GM19043 (cell line): ENCODE results near the gene CDKAL1.
"Not testable (repeated sequence)": the region's sequence is repeated elsewhere in the genome, so short reads cannot be mapped to it uniquely, and the experiment has no call there.

Experiments
- ATAC-seq: cut with Tn5 transposase; IDR thresholded peaks from one replicate; pipeline ENCODE4 v1.9.1; 2021; ENCODE audit warnings: low read depth; ENCODE audit not compliant: unreplicated experiment

The CDKAL1 gene

DNA sequence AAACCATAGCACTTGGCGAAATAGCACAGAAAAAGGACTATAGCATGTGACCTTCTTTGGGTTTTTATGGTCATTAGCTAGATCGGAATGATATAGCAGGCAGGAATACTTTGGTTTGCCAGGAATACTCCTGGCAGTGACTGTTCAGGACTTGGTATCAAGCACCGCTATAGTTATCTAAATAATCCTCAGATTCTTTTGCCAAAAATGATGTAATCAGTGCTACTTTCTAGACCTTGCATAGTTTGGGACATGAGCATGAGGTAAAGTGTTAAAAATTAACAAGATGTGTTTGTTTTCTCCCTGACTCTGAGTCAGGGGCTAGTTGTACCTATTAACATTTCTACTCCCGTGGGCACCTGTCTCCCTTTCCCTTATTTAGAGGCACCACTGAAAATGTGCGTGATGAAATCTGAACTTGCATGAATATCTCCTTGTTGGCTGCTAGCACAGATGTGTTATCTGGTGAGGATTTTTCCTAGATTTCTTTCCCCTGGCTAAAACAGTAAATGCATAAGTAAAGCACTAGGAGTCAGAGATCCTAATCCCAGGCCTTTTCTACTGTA, 511.0 kb downstream of the CDKAL1 start:
- no peak for ATAC-seq

DNA sequence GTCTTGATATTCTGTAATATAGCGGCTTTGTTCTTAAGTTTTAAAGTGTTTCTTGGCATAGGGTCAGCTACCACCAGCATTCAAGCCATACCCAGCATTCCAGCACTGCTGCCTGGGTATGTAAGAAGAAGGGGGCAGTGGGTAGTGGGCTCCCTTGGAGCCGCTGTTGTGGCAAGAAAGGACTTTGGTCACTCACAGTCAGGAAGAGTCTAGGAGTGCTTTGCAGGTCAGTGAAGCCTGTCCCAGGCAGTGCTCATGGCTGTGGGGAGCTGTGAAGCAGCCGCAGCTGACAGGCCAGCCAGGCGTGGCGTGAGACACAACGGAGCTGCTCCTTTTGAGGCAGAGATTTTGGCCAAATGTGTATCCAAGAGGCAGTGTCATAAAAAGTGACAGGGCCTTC, 512.0 kb downstream of the CDKAL1 start:
- no peak for ATAC-seq

- no peak for ATAC-seq
Observed at GRCh38 chr6:21048047-21048446, 513.8 kb downstream of the CDKAL1 start.

- no peak for ATAC-seq
Observed at GRCh38 chr6:21049148-21049547, 514.9 kb downstream of the CDKAL1 start.

GRCh38 chr6:21049572-21049971, 515.3 kb downstream of the CDKAL1 start:
- ATAC-seq = no peak

GRCh38 chr6:21050935-21051334, 516.7 kb downstream of the CDKAL1 start:
- no peak for ATAC-seq

- ATAC-seq = no peak
Observed at GRCh38 chr6:21051777-21052176, 517.5 kb downstream of the CDKAL1 start.

GRCh38 chr6:21053612-21054011, 519.4 kb downstream of the CDKAL1 start:
- ATAC-seq = no peak

GRCh38 chr6:21055480-21055879, 521.2 kb downstream of the CDKAL1 start:
- ATAC-seq = not testable (repeated sequence)

DNA sequence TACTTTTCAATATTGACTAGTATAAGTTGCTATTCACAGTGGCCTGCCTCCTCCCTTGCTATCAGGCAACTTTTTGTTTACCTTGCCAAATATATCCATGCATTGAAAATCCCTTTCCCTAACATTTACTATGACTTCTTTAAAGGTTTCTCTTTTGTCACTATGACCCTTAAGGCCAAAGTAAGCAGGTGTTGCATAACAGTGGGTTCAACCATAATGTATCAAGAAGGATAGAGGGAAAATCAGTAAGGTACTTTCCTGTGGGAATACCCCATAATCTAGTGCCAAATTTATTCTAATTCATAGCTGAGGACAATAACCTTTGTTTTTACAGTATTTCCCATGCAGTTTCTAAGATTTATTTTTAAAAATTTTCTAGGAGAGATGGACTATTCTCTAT, 527.6 kb downstream of the CDKAL1 start:
- no peak for ATAC-seq

GRCh38 chr6:21064756-21065340, 530.6 kb downstream of the CDKAL1 start:
- ATAC-seq = no peak

DNA sequence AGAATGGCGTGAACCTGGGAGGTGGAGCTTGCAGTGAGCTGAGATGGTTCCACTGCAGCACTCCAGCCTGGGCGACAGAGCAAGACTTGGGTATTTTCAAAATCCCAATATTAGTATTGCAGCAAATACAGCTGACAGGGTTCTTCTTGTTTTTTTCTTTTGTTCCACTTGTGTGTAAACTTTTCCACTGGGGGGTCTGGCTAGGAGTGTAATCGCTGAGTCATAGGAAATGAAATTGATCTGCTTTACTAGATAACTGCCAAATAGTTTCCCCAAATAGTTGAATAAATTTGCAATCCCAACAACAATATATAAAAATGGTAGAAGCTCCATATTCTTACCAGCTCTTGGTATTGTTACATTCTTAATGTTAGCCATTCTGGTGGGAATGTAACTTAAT, 533.3 kb downstream of the CDKAL1 start:
- no peak for ATAC-seq

DNA sequence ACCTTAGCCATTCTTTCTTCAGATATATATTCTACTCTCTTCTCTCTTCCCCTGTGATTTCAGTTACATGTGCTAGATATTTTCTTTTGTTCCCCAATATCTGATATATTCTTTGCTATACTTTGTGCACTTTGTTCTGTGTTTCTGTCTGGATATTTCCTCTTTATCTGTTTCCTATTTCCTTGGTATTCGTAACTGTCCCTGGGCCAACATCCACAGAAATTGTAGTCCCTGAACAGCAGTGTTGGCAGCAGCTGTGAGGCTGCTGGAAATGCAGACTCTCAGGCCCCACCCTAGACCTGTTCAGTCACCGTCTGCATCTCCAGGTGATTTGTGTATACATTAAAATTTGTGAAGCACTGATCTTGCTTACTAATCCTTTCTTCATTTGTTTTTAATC, 536.4 kb downstream of the CDKAL1 start:
- ATAC-seq = no peak

DNA sequence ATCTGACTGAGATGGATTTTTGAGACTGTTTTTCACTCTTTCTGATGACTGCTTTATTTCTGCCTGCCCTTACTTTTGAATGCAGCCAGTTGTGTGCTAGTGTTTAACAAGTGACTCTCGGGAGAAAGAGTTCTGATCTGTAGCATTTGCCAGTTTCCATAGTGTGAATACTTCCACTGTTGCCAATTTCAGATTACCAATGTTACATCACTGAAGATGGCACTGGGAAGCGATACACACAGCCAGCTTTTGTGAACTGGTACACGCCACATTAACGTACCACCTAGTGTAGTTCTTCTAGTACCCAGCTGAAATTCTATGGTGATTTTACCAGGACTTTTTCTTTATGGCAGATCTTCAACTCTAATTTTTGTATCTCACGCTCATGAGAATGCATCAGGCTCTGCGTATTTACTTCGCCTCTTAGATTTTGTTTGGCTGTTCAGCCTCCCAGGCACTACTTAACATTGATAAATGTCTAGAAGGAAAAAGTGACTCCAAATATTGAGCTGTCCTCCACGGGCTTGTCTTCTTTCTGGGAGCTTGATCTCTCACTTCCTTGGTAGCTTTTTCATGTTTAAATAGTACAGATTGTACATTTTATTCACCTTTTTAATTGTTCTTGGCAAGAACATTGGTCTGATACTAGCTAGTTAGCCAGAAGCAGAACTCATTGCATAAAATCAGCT, 537.7 kb downstream of the CDKAL1 start:
- no peak for ATAC-seq

DNA sequence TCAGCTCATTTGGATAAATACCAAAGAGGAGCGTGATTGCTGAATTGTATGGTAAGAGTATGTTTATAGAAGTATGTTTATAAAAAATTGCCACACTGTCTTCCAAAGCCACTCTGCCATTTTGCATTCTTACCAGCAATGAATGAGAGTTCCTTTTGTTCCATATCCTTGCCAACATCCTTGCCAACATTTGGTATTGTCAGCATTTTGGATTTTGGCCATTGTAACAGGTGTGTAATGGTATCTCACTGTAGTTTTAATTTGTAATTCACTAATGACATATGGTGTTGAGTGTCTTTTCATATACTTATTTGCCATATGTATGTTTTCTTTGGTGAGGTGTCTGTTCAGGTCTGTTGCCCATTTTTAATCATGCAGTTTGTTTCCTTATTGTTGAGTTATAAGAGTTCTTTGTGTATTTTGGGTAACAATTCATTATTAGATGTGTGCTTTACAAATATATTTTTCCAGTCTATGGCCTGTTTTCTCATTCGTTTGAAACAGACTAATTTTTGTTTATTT, 539.1 kb downstream of the CDKAL1 start:
- no peak for ATAC-seq

DNA sequence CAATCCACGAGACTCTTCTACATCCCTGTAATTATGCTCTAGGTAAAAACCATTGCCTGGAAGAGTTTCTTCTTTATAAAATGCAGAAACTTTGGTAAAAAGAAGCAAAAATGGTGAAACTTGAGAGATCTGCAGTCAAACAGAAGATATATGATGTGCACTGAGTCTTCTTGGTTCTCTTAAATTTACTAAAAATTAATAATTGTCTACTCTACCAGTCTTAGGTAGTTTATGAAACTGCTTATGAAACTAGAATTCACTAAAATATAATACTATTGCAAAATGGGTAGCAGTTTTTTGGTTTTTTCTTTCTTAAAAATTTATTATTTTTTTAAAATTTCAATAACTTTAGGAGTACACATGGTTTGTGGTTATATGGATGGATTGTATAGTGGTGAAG, 540.2 kb downstream of the CDKAL1 start:
- no peak for ATAC-seq

DNA sequence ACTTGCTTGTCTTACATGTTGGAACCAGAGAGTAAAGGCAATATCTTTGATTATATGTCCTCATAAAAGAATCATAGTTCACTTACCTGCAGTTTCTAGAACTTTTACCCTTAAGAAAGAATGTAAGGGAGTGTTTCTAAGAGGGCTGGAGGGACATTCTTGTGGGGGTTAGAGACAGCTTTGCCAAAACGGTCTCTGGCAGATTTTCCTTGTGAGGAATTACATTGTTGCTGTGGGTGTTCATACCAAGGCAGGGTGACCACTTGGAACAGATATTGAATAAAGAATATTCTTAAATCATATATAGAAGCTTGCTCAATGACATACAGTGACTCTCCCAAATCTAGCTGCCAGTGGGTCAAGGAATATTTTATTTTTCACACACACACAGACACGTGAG, 541.7 kb downstream of the CDKAL1 start:
- ATAC-seq = no peak

DNA sequence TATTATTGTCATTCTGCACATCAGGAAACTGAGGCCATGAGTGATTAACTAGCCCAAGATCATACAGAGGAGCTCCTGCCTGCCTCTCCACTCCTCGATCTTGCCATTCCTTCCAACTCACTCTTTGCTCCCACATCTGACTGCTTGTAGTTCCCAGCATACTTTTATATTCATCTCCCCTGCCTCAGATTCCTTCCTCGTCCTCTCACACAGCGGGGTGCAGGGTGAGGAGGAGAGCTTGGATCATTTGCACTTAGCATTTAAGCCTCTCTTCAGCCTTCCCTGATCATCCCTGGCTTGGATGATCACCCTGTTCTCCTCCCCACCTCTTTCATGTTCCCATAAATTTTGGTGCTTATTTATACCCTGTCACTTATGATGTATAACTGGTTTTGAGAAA, 544.2 kb downstream of the CDKAL1 start:
- ATAC-seq = no peak

GRCh38 chr6:21079468-21080048, 545.3 kb downstream of the CDKAL1 start:
- no peak for ATAC-seq

GRCh38 chr6:21080221-21080620, 546.0 kb downstream of the CDKAL1 start:
- no peak for ATAC-seq

- no peak for ATAC-seq
Observed at GRCh38 chr6:21082091-21082490, 547.8 kb downstream of the CDKAL1 start.

DNA sequence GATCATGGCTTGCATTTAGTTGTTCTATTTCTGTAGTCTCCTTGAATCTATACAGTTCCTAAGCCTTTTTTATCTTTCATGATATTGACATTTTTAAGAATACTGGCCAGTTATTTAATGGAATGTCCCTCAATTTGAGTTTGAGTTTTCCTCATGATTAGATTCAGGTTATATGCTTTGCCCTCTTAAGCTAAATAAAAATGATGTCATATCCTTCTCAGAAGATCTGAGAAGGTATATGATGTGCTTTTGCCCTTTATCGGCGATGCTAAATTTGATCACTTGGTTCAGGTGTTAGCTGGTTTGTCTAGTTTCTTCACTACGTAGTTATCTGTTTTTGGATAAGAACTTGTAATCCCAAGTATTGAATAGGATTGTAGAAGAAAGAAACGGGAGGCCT, 549.5 kb downstream of the CDKAL1 start:
- ATAC-seq = no peak
